GM15510 (cell line): Measurements from ENCODE around the gene SYT8.

Experiments used
- POLR2A ChIP-seq: IDR thresholded peaks from 3 replicates; pipeline ENCODE4 v1.6.1; 2011; ENCODE audit warnings: borderline replicate concordance; ENCODE audit not compliant: insufficient read length; ENCODE audit errors: extremely low read depth

The SYT8 gene

DNA sequence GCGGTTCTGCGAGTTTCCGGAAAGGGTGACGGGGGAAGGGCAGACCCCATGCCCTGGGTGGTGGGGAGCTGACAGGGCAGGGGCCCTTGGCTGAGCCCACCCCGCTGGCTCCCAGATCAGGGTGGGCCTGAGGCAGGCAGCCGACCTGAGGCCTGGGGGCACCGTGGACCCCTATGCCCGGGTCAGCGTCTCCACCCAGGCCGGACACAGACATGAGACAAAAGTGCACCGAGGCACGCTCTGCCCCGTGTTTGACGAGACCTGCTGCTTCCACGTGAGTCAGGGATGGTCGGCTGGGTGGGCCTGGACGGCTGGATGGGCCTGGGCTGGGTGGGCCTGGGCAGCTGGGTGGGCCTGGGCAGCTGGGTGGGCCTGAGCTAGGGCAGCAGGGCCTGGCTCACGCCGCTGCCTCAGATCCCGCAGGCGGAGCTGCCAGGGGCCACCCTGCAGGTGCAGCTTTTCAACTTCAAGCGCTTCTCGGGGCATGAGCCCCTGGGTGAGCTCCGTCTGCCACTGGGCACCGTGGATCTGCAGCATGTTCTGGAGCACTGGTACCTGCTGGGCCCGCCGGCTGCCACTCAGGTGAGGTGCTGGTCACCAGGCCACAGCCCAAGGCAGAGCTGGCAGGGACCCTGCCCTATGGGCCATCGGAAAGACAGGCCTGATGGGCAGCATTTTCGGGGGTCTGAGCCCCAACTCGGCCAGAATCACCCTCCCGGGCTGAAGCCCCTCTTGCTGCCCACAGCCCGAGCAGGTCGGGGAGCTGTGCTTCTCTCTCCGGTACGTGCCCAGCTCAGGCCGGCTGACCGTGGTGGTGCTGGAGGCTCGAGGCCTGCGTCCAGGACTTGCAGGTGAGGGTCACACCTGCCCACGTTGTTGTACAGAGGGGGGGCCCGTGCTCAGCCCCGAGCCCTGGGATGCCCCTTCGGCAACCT, 1.5 kb downstream of the SYT8 start:
- no peak for TF ChIP-seq POLR2A

DNA sequence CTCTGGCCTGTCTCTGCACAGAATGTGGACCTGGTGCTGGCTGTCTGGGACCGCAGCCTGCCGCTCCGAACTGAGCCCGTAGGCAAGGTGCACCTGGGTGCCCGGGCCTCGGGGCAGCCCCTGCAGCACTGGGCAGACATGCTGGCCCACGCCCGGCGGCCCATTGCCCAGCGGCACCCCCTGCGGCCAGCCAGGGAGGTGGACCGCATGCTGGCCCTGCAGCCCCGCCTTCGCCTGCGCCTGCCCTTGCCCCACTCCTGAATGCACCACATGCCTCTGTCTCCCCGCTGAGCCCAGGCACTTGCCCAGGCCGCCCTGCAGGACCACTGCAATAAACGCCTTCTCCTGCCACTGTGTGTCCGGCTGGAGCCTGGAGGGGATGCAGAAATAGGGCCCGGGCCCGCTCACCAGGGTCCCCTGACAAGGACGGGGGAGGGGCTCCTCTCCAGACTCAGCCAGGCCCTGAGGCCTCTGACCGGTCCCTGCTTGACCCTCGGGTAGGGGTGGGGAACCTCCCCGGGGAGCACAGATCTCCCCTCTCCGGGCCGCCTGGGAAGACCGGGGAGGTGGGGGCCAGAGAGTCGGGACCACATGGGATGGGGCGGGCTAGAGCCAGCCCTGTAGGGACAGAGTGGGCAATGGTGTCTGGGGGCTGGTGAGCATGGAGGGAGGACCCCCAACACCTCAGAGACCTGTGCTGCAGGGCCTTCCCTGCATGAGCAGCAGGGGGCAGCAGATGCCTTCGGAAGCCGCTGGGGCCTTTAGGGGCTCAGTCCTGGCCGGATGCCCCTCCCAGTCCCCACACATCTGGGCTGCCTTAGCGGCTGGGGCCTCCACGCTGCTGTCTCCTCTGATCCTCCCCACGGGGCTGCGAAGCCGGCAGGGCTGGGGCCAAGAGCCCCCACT, 2.6 kb downstream of the SYT8 start:
- no peak for TF ChIP-seq POLR2A

DNA sequence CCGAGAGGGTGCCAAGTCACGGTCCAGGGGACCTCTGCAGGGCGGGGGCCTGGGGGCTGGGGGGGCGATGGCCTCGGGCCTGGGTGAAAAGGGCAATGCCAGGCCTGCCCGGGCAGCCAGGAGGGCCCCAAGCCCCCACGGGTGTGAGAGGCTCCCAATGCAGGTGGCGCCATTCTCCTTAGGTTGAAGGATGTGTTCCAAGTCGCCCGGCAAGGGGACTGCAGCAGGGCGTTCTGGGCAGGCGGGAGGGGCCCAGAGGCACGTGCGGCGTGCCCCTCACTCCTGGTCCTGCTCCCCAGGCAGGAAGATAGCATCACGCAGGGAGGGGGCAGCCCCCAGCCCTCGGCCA, 3.3 kb downstream of the SYT8 start:
- no peak for TF ChIP-seq POLR2A

DNA sequence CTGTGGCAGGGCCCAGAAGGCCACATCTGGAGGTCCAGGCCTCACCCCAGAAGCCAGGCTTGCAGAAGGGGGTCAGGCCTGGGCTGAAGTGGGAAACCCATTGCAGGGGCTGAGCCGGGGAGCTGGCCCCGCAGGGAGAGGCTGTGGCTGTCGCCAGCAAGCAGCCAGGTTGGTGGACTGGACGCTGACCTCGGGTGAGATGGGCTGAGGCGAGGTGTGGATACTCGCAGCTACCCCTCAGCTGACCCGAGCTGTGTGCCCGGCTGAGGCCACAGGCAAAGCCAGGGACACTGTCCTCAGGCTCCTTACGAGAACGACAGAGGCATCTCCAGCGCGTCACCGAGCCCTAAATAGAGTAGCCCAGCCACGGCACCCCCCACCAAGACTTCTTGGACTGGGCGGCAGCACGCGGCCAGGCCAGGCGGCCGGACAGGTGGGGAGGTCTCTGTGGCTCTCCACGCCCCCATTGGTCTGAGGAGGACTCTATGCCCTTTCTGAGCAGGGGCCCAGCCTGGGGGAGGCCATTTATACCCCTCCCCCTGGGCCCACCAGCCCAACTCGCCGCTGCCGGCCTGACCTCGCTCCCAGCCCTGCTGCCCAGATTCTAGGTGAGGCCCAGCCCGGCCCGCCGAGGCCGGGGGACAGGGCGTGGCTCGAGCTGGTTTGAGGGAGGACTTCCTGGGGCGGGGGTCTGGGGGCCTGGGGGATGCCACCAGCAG, 3.8 kb downstream of the SYT8 start, which contains the start of gene TNNI2:
TSS of gene TNNI2 (plus strand) at position 556 of the 719 bp plus-strand sequence. CDS start 716 bp downstream, outside the sequence.
- TF ChIP-seq POLR2A = no peak

DNA sequence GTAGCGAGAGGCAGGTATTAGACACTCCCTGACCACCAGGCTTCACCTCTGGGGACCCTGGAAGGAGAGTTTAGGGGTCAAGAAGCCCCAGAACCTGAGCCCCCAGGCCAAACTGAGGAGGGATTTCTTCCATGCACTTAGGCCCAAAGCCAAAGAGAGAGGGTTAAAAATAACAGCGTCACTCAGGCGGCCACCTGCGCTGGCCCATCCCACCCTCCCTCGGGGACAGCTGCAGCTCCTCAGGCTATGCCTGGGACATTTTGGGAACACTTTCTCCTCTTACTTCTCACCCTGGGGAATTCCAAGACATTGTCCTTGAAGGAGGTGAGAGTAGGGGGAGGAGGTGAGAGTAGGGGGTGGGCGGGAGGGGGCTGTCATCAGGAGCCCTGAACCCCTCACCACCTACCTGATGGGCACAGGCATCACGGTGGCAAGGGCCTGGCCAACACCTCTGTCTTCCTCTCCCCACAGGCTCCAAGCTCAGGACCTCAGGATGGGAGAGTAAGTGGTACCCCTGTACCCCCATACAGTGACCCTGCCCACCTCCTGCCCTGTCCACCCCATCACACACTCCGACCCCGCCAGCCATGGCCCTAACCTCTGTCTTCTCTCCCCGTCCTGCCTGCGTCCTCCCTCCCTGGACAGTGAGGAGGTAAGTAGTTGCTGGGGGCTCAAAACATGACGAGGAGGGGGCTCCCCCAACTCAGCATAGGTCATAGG, 4.6 kb downstream of the SYT8 start:
- TF ChIP-seq POLR2A = no peak

DNA sequence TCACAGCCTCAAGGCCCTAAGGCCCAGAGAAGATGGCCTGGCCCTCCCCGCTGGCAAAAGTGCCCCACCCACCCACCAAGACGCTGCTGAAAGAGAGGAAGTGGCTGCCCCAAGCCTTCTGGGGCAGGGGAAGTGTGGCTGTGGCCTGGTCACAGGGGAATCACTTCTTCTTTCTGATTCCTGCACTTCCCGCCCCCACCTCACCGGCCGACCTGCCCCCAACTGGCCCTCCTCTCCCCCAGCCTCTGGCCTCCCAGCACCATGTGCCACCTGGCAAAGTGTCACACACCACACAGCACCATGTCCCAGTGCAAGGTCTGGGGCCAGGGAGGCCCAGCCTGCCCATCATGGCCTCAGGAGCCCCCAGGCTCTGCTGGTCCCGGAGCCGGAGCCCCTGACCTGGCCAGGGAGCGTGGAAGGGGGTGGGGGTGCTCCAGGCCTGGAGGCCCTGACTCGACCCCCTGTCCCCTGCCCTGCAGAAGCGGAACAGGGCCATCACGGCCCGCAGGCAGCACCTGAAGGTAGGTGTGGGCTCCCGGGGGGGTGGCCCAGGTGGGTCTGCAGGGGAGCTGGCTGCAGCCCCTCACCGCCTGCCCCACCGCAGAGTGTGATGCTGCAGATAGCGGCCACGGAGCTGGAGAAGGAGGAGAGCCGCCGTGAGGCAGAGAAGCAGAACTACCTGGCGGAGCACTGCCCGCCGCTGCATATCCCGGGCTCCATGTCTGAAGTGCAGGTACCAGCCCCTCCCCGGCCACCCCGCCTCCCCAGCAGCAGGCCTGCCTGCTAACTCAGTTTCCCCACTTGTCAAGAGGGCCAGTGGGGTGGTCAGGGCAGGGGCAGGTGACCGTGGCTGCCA, 5.4 kb downstream of the SYT8 start:
- TF ChIP-seq POLR2A = no peak

DNA sequence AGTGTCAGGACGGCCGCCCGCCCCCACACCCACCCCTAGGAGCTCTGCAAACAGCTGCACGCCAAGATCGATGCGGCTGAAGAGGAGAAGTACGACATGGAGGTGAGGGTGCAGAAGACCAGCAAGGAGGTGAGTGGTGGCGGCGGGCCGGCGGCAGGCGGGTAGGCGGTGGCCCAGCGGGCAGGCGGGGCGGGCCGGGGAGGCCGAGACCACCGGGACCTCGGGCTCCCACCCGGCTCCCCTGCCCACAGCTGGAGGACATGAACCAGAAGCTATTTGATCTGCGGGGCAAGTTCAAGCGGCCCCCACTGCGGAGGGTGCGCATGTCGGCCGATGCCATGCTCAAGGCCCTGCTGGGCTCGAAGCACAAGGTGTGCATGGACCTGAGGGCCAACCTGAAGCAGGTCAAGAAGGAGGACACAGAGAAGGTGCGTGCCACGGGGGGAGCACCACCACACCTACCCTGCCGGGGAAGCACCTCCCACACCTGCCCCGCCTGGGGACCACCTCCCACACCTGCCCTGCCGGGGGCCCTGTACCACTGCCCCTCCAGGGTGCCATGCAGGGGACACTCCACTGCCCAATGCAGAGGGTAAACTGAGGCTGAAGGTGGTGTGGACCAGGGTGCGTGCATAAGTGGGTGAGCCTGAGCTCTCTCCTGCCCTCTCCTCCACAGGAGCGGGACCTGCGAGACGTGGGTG, 6.1 kb downstream of the SYT8 start:
- no peak for TF ChIP-seq POLR2A

DNA sequence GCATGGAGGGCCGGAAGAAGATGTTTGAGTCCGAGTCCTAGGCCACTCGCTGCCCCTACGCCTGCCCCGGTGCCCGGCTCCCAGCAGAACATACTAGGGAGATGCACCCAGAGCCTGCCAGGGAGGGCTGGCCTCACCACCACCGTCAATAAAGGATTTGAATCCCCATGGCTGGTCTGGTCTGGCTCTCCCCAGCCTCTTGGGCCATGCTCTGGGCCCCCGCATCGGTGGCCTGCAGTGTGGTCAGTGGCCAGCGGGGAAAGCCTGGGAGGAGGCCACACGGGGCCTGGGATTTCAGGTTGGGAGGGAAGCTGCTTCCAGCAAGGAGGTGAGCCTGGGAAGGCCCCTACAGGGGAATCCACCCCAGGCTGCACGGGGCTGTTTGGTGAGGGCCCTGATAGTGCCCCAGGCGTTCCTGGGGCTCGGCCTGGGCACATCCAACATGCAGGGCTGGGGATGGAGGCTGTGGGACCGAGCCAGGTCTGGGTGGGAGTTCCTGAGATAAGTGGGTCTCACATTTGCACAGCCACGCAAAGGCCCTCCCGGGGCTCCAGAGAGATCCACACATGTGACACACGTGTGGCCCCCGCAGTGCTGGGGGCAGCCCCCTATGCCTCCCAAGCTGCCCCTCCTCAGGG, 6.8 kb downstream of the SYT8 start:
- TF ChIP-seq POLR2A = no peak

DNA sequence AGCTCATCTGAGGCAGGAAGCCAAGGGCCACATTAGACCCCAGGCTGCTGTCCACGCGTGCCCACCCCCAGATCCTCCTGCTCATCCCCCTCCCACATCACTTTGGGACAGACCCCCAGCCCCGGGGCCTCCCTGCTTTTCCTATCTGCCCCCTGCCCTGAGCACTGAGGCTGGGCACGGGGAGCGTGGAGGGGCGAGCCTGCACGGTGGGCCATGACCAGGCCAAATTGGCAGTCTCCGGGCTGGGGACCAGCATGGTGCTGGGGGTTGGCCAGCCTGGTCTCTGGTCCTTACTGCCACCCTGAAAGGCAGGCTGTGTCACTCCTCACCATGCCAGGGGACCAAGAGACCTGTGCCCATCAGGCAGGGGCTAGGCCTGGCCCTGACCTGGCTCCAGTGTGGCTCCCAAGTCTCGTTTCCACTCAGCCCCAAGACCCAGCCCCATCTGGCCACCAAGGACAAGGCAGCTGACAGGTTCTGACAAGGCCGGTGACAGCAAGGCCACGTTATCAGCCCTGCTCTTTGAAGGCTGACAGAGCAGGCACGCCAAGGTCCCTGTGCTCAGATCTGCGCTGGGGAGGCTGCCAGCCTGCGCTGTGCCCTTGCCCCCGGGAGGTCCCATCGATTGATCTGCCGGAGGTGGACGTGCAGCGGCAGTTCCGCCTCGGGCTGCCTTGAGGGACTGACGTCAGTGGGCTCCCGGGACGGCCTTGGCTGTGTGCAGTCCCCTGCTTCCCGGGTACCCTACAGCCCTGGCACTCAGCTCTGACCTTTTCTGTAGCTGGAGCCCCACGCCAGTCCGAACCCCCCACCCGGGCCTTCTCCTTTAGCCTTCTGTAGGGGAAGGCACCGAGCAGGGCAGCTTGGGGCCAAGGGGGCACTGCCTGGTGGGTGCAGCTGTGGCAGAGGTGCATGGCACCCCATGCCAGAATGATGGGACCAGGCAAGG, 7.6 kb downstream of the SYT8 start:
- no peak for TF ChIP-seq POLR2A

DNA sequence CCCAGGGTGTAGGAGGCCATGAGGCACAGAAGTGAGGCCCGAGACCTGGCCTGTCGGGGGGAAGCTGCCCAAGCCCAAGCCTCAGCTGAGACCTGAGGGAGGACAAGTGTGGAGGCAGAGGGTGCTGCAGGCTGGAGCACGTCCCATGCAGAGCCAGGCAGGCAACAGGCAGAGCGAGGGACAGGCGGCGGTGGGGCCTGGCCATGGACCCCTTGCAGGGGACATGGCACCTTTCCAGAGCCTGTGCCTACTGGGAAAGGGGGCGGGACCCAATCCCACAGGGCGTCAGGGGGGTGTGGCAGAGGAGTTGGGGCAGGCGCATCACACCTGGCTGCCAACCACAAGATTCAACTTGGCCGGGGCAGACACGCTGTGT, 8.3 kb downstream of the SYT8 start:
- no peak for TF ChIP-seq POLR2A

DNA sequence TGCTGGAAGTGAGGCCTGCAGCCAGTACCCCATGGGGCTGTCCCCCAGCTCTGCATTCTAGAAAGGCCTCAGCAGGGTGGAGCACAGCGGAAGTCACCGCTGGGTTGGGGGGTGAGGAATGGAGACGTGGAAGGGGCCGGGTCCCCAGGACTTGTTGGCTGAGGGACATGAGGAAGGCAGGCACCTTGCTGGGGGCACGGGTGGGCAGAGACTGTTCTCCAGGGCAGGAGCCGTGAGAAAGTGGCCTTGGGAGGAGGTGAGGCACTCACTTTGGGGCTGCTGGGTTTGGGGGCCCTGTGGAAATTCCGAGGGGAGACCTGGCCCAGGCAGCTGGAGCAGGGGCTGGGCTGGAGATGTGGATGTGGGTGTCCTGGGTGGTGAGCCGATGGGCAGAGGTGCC, 9.0 kb downstream of the SYT8 start:
- TF ChIP-seq POLR2A = no peak
